ENCODE data around the gene CTNNBL1.

- TF ChIP-seq EZH2 (IDR thresholded peaks at IDR 0.05; ENCODE audit: borderline replicate concordance, low read depth, low read length, severe bottlenecking), result no peak
- TF ChIP-seq POLR2AphosphoS5 (IDR thresholded peaks at IDR 0.05; ENCODE audit: insufficient read depth, low read depth, low read length), result no peak
- TF ChIP-seq CTCF (IDR thresholded peaks at IDR 0.05; ENCODE audit: extremely low read depth in 1 of 2, insufficient read depth in 1 of 2, low read depth in 1 of 2, low read length in 2 of 2), result no peak
- TF ChIP-seq GATA2 (IDR thresholded peaks at IDR 0.05; ENCODE audit: insufficient read depth, insufficient read length, low read depth, low read length), result no peak
- TF ChIP-seq POLR2A (IDR thresholded peaks at IDR 0.05; ENCODE audit: low read depth, low read length), result no peak
Observed at GRCh38 chr20:37849156-37849555, 155.3 kb downstream of the CTNNBL1 start.
